ENCODE results near the gene MT1H.

Gene MT1H

DNA sequence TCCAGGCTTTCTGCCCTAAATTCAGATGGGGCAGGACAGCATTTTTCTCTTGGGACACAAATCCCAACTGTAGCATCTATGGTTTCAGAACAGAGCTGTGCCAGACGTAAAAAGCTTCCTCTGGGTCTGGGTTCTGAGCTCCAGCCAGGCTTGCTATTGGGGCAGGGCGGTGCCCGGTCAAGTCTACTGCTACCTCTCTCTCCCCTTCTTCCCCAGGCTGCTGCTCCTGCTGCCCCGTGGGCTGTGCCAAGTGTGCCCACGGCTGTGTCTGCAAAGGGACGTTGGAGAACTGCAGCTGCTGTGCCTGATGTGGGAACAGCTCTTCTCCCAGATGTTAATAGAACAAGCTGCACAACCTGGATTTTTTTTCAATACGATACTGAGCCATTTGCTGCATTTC is 36.1 kb upstream of the MT1H start:
- no peaks in the 10 kb centered on the region for H3K4me1 ChIP-seq (ENCODE audit: control insufficient read depth, insufficient read depth, low read length)
- TF ChIP-seq ZNF670 (tag by site-specific recombination; IDR thresholded peaks at IDR 0.05; ENCODE audit: low read depth), result no peak
- TF ChIP-seq, protein P1, sequence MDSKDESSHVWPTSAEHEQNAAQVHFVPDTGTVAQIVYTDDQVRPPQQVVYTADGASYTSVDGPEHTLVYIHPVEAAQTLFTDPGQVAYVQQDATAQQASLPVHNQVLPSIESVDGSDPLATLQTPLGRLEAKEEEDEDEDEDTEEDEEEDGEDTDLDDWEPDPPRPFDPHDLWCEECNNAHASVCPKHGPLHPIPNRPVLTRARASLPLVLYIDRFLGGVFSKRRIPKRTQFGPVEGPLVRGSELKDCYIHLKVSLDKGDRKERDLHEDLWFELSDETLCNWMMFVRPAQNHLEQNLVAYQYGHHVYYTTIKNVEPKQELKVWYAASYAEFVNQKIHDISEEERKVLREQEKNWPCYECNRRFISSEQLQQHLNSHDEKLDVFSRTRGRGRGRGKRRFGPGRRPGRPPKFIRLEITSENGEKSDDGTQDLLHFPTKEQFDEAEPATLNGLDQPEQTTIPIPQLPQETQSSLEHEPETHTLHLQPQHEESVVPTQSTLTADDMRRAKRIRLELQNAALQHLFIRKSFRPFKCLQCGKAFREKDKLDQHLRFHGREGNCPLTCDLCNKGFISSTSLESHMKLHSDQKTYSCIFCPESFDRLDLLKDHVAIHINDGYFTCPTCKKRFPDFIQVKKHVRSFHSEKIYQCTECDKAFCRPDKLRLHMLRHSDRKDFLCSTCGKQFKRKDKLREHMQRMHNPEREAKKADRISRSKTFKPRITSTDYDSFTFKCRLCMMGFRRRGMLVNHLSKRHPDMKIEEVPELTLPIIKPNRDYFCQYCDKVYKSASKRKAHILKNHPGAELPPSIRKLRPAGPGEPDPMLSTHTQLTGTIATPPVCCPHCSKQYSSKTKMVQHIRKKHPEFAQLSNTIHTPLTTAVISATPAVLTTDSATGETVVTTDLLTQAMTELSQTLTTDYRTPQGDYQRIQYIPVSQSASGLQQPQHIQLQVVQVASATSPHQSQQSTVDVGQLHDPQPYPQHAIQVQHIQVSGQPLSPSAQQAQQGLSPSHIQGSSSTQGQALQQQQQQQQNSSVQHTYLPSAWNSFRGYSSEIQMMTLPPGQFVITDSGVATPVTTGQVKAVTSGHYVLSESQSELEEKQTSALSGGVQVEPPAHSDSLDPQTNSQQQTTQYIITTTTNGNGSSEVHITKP (tag by site-specific recombination; IDR thresholded peaks at IDR 0.05), result no peak
- TF ChIP-seq, protein P2, sequence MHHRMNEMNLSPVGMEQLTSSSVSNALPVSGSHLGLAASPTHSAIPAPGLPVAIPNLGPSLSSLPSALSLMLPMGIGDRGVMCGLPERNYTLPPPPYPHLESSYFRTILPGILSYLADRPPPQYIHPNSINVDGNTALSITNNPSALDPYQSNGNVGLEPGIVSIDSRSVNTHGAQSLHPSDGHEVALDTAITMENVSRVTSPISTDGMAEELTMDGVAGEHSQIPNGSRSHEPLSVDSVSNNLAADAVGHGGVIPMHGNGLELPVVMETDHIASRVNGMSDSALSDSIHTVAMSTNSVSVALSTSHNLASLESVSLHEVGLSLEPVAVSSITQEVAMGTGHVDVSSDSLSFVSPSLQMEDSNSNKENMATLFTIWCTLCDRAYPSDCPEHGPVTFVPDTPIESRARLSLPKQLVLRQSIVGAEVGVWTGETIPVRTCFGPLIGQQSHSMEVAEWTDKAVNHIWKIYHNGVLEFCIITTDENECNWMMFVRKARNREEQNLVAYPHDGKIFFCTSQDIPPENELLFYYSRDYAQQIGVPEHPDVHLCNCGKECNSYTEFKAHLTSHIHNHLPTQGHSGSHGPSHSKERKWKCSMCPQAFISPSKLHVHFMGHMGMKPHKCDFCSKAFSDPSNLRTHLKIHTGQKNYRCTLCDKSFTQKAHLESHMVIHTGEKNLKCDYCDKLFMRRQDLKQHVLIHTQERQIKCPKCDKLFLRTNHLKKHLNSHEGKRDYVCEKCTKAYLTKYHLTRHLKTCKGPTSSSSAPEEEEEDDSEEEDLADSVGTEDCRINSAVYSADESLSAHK (tag by site-specific recombination; IDR thresholded peaks at IDR 0.05), result no peak
- TF ChIP-seq, protein P3, sequence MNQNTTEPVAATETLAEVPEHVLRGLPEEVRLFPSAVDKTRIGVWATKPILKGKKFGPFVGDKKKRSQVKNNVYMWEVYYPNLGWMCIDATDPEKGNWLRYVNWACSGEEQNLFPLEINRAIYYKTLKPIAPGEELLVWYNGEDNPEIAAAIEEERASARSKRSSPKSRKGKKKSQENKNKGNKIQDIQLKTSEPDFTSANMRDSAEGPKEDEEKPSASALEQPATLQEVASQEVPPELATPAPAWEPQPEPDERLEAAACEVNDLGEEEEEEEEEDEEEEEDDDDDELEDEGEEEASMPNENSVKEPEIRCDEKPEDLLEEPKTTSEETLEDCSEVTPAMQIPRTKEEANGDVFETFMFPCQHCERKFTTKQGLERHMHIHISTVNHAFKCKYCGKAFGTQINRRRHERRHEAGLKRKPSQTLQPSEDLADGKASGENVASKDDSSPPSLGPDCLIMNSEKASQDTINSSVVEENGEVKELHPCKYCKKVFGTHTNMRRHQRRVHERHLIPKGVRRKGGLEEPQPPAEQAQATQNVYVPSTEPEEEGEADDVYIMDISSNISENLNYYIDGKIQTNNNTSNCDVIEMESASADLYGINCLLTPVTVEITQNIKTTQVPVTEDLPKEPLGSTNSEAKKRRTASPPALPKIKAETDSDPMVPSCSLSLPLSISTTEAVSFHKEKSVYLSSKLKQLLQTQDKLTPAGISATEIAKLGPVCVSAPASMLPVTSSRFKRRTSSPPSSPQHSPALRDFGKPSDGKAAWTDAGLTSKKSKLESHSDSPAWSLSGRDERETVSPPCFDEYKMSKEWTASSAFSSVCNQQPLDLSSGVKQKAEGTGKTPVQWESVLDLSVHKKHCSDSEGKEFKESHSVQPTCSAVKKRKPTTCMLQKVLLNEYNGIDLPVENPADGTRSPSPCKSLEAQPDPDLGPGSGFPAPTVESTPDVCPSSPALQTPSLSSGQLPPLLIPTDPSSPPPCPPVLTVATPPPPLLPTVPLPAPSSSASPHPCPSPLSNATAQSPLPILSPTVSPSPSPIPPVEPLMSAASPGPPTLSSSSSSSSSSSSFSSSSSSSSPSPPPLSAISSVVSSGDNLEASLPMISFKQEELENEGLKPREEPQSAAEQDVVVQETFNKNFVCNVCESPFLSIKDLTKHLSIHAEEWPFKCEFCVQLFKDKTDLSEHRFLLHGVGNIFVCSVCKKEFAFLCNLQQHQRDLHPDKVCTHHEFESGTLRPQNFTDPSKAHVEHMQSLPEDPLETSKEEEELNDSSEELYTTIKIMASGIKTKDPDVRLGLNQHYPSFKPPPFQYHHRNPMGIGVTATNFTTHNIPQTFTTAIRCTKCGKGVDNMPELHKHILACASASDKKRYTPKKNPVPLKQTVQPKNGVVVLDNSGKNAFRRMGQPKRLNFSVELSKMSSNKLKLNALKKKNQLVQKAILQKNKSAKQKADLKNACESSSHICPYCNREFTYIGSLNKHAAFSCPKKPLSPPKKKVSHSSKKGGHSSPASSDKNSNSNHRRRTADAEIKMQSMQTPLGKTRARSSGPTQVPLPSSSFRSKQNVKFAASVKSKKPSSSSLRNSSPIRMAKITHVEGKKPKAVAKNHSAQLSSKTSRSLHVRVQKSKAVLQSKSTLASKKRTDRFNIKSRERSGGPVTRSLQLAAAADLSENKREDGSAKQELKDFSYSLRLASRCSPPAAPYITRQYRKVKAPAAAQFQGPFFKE (tag by site-specific recombination; IDR thresholded peaks at IDR 0.05; ENCODE audit: borderline replicate concordance), result no peak
- TF ChIP-seq KLF7 (tag by site-specific recombination; IDR thresholded peaks at IDR 0.05; ENCODE audit: borderline replicate concordance), result no peak
- no peak for TF ChIP-seq ZNF211 (tag by site-specific recombination; IDR thresholded peaks at IDR 0.05; ENCODE audit: low read depth)
- TF ChIP-seq, protein P4, sequence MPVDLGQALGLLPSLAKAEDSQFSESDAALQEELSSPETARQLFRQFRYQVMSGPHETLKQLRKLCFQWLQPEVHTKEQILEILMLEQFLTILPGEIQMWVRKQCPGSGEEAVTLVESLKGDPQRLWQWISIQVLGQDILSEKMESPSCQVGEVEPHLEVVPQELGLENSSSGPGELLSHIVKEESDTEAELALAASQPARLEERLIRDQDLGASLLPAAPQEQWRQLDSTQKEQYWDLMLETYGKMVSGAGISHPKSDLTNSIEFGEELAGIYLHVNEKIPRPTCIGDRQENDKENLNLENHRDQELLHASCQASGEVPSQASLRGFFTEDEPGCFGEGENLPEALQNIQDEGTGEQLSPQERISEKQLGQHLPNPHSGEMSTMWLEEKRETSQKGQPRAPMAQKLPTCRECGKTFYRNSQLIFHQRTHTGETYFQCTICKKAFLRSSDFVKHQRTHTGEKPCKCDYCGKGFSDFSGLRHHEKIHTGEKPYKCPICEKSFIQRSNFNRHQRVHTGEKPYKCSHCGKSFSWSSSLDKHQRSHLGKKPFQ (tag by site-specific recombination; IDR thresholded peaks at IDR 0.05), result no peak
- TF ChIP-seq, protein P5, sequence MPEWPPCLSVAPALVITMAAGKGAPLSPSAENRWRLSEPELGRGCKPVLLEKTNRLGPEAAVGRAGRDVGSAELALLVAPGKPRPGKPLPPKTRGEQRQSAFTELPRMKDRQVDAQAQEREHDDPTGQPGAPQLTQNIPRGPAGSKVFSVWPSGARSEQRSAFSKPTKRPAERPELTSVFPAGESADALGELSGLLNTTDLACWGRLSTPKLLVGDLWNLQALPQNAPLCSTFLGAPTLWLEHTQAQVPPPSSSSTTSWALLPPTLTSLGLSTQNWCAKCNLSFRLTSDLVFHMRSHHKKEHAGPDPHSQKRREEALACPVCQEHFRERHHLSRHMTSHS (tag by site-specific recombination; IDR thresholded peaks at IDR 0.05), result no peak
- TF ChIP-seq ZNF16 (tag by site-specific recombination; IDR thresholded peaks at IDR 0.05; ENCODE audit: low read depth), result no peak
- TF ChIP-seq ZBTB1 (tag by site-specific recombination; IDR thresholded peaks at IDR 0.05), result no peak
- no peak for TF ChIP-seq ZNF610 (tag by site-specific recombination; IDR thresholded peaks at IDR 0.05; ENCODE audit: borderline replicate concordance)
- TF ChIP-seq ZFP3 (tag by site-specific recombination; IDR thresholded peaks at IDR 0.05; ENCODE audit: low read depth), result no peak
- POLR2A ChIA-PET, result interaction anchor here (0.9 kb wide), 1 partner anchor 25 kb away, joined by 3 read pairs; the partner anchor contains the start of gene MT2A
- no peaks in the 10 kb centered on the region for H3K36me3 ChIP-seq (ENCODE audit: control insufficient read depth in 2 of 2, insufficient read depth in 1 of 2, low read length in 2 of 2)
- H3K4me3 ChIP-seq (ENCODE audit: low read depth, low read length), result no peak overlapping the region
- H3K27ac ChIP-seq (ENCODE audit: extremely low read depth, low read depth, low read length), result no peak overlapping the region
- CTCF ChIA-PET, result interaction anchor here (0.6 to 0.9 kb wide), 2 partner anchors 23 to 28 kb away, joined by 3 to 5 read pairs; no protein-coding TSS in a partner anchor
- H3K9me3 ChIP-seq (ENCODE audit: control insufficient read depth, insufficient read depth, low read depth, low read length), result no peaks in the 10 kb centered on the region
